ENCODE data around the gene HHAT.

HHAT gene

DNA sequence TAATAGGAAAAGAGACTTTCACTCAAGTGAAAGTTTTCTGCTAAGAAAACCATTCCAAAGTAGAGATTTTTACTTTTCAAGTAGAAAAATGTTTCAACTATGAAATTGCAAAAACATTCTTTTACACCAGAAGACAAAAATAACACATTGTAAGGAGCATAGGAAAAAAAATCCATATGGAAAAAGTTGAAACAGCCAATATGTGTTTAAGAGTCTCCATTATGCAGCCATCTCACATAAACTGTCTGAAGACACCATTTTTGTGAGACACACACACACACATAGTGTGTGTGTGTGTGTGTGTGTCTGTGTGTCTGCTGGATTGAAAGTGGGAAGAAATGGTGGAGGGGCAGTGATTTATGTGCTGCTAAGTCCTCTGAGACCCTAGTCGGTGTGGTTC is 162.1 kb downstream of the HHAT start:
- no peak for DNase-seq (ENCODE audit: low read depth)

DNA sequence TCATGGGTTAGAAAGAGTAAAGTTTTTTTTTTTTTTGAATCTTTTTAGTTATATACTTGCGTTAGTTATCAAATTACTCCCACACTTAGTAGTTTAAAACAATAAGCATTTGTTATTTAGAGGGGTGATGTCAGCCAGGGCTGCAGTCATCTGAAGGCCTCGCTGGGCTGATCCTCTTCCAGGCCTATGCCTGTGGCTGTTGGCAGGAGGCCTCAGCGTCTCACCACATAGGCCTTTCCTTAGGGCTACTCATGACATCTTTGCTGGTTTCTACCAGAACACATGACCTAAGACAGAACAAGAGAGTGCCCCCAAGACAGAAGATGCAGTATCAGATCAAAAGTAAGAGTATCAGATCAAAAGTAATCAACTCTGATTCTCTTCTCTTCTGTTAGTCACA is 167.4 kb downstream of the HHAT start:
- DNase-seq (ENCODE audit: low read depth), result peak; percentile 40

- DNase-seq (ENCODE audit: low read depth), result no peak
Observed at GRCh38 chr1:210499956-210500355, 171.3 kb downstream of the HHAT start.

DNA sequence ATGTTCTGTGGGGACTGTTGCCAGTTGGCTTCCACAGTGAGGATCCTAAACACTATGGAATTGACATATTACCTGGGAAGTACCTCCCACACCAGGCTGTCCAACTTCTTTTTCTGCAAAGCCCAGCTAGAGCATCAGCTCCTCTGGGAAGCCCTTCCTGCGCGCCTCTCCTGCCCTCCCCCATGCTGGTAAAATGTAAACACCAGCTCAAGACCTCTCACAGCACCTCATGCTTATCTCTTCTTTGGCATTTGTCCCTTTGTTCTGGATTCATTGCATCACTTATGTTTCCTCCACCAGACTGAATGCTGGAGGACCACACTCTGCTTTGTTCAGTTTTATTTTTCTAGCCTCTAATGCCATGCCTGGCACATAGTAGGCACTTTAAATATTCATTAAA is 172.1 kb downstream of the HHAT start:
- DNase-seq (ENCODE audit: low read depth), result no peak

- no peak for DNase-seq (ENCODE audit: low read depth)
Observed at GRCh38 chr1:210504286-210504685, 175.6 kb downstream of the HHAT start.

DNA sequence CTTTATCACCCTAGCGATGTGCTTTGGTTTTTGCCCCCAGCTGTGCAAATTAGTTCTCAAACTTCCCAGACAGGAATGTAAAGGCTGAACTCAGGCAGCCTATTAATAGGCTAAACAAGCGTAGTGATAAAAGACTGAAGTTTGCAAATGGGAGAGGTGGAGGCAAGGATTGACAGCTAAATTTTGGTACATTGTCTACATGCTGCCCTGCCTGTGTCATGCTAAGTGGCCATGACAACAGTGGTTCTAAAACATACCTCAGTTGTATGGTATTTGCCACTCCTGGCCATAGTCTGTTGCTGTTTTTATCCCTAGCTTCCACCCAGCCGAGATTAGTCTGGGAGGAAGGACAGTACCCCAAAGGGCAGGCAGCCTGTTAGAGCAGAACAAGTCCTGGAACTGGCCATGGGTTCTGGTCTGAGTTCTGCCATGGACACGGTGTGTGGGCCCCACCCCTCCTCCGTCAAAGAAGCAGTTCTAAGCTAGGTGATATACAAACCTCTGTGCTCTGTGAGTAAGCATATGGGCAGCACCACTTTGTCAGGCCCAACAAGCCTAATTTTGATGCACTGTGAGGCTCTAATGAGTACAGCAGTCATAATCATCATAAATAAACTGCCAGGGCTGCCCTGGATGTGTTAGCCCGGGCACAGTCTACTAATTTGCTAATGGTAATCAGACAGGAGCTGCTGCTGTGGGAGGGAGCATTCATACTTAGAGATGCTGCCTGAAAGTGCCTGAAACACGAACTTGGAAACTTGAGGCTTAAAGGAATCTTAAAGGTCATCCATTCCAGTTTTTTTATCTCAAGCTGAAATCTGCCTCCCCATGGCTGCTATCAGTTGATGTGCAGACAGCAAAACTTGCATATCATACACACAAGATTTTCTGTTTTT is 177.1 kb downstream of the HHAT start:
- DNase-seq (ENCODE audit: low read depth), result no peak

DNA sequence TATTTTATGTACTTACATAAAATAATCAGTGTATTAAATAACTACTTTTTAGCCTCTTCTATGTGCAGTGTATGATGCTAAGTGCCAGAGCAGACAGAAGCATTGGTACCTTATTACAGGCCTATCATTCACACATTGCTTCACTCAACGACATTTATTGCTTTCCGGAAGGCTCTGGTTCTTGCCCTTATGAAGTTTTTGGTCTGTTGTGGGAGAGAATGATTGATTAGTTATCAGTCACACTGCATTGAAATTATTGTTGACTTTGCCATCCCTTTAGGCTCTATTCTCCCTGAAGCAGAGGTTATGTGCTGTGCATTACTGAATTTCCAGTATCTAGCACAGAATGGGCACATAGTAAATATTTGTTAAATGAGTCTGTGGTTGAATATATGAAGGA is 178.0 kb downstream of the HHAT start:
- DNase-seq (ENCODE audit: low read depth), result no peak

DNA sequence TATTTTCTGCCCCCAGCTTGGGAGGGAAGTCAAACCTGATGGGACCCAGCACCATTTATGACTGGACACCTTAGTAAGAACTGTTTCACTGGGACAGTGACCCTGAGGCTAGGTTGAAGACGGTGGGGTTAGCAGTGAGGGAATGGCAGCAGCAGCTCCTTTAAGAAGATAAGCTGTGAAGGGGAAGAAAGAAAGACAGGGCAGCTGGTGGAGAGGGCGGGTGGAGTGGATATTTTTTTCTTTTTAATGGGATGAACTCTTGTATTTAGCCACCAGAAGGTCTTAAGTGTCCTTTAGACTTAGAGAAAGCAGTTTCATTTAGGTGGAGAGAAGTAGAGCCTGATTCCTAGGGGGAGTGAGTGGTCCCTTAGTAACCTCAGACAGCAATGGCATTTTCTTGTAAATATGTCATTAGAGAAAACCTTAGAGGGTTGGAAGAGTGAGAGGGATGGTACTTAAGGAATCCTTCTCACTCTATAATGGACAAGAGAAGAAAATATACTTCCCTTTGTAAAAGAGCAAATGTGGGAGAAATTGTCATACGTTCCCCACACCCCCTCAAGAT is 187.5 kb downstream of the HHAT start:
- no peak for DNase-seq (ENCODE audit: low read depth)

GRCh38 chr1:210516697-210517459 is 188.2 kb downstream of the HHAT start:
- DNase-seq (ENCODE audit: low read depth), result no peak

GRCh38 chr1:210523830-210524229 is 195.1 kb downstream of the HHAT start:
- no peak for DNase-seq (ENCODE audit: low read depth)

DNA sequence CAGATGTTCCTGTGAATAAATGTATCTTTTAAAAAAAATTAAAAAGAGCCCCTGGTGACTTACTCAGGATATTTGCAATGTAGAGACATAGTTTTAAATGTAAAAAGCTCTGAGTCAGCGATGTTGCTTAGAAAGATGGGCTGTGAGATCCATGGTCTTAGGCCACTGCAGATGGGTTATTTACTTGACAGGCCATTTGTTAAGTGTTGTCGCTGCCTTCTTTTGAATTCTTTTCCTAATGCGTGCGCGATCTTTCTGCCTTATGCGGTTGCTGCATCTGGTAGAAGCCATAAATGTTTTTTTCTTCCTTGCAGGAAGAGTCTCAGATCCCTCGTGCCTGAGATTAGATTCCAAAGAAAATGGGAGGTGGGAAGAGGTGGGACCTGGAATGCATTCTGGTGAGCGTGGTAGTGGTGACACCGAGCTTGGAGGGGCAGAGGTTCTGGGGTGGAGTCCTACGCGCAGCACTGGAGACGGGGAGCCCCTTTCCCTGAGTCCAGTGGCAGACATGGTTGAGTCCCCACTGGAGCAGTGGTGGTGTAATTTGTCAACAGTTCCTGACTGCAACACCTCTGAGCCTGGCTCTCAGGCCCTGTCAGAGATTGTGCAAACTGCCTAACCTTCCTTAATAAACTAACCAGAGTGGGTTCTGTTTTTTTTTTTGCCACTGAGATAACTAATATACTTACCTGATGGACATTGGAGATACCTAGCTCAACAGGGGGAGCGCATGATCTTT is 197.2 kb downstream of the HHAT start:
- DNase-seq (ENCODE audit: low read depth), result no peak

- no peak for DNase-seq (ENCODE audit: low read depth)
Observed at GRCh38 chr1:210527091-210527490, 198.4 kb downstream of the HHAT start.

DNA sequence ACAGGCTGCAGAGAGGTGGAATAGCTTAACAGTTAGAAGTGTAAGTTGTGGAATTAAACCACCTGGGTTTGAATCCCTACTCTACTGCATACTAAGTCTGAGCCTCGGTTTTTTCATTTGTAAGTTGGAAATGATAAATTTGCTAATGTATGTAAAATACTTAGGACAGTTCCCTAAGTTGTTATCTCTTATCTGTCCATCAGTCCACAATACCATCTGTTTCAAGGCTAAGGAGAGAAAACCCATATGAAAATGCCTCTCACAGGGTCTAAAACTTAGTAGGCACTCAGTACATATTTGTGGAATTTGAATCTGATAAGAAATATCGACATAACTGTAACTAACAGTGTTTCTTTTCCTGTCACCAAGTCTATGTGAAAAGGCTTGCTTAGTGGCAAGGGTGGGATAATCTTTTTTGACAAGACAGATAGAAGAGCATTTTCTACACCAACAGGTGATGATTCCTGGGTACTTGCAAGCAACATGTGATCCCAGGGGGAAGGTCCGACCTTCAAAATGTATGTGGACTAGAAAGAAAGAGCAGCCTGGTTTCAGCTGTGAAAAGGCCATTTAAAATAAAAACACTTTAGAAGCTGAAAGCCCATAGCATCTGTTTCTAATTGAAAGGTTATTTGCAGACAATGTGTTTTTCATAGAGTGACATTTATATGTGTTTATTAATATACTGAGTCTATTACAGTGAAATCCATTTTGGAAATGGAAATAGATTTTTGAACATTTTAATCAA is 202.9 kb downstream of the HHAT start:
- no peak for DNase-seq (ENCODE audit: low read depth)

DNA sequence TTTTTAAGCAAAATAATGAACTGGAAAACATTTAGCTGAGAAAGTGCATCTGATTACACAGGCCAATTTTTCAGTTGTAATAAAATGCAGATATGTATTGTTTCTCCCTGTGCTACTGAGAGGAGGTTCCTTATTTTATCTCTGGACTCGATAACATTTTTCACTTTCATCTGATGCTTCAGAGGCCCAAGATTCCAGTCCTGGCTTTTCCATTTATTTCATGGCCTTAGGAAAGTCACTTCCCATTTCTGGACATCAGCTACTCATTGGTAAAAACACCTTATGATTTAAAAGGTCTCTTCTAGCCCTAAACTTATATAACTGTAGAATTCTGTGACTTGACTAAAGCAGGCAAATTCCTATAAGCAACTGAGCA is 203.5 kb downstream of the HHAT start:
- no peak for DNase-seq (ENCODE audit: low read depth)

GRCh38 chr1:210535761-210536160 is 207.1 kb downstream of the HHAT start:
- no peak for DNase-seq (ENCODE audit: low read depth)

DNA sequence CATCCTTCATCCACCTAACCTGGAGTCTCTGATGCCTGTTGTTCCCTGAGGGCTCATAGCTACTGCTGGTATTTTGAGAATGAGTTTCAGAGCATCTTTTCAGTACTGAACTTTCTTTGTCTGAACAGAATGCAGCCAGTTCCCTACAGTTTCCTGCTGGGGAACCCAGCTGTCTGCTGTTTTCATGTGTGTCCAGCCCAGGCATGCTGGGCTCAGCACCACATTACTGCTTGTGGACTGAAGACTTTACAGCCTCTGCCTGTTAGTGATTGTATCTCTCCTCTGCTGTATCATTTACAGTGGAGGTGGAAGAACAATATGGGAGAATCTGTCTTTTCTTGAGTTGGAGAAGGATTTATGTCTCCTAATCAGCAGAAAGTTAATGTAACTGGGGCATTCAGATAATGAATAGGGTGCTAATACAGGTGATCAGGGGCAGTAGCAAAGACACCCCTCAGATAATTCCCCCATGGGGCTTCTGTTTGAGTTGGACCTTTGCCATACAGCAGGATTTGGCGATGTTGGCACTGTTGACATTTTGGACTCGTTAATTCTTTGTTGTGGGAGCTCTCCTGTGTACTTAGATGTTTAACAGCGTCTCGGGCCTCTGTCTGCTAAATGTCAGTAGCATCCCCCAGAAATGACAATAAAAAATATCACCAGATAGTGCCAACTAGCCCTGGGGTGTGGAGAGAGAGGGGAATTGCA is 207.7 kb downstream of the HHAT start:
- no peak for DNase-seq (ENCODE audit: low read depth)

DNA sequence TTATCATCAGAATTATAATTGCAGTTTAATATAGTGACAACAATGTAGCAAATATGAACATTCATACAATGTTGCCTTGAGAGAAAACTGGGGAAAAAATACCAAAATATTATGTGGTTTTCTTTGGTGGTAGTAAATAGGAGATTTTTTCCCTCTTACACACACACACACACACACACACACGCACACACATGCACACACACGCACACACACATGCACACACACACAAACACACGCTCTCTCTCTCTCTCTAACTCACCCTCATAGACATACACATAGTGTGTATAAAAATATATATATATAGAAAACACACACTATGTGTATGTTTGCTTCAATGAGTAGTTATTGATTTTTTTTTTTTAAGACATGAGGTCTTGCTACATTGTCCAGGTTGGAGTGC is 211.6 kb downstream of the HHAT start:
- DNase-seq (ENCODE audit: low read depth), result no peak

GRCh38 chr1:210541680-210542358 is 213.1 kb downstream of the HHAT start:
- no peak for DNase-seq (ENCODE audit: low read depth)

DNA sequence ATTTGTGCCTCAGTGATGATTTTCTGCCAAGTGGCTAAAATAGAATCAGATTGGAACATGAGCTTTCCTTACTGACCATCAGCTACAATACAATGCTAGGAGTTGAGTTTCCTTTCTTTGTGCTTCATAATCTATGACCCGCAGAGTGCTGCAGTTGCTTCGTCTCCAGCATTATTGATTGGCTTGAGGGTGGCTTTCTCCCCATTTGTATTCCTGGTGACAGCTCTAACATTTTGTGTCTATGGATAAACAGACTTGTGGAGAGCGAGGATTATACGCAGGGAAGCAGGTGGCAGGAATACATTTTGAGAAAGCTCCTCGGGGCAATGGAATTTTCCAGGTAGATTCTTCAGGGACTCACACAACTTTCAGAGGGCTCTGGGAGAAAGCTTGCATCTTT is 223.2 kb downstream of the HHAT start:
- DNase-seq (ENCODE audit: low read depth), result no peak

- no peak for DNase-seq (ENCODE audit: low read depth)
Observed at GRCh38 chr1:210553711-210554110, 225.0 kb downstream of the HHAT start.

Data from iris pigment epithelial cell (primary cell).